ENCODE data around the gene TMEM59.

Gene TMEM59

GRCh38 chr1:54012008-54012325, 41.0 kb downstream of the TMEM59 start:
- H3K4me3 ChIP-seq (ENCODE audit: control insufficient read depth, low read depth, low read length) = no peak overlapping the region
- DNase-seq (ENCODE audit: low read depth) = no peak
- TF ChIP-seq CTCF (IDR thresholded peaks at IDR 0.05; ENCODE audit: control insufficient read depth, insufficient read depth, low read depth, low read length, missing control alignments) = no peak

DNA sequence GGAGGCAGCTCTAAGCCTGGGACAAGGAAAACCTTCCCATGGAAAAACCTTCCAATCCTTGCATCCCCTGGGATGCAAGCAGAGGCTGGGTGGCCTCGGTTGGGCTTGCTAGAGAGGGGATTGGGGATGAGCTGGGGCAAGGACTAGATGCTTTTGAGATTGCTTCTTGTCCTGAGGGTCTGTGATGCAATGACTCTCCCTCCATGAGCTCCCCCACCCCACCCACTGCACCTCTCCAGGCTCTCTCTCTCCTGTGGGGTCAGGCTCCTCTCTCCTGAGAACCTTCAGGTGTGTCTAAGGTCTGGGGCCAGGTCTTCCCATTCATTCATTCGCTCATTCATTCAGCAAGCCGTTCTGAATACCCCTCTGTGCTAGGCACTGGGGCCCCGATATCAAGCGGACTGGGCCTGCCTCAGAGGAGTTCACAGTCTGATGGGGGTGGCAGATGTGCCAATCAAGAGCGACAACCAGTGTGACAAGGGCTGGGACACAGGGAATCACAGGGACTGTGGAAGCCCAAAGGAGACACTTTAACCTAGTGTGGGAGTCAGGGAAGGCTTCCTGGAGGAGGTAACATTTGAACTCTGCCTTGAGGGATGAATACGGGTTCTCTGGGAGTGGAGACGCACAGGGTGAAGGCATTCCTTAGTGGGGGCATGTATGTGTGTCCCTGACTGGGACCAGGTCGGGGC, 41.5 kb downstream of the TMEM59 start:
- H3K4me3 ChIP-seq (ENCODE audit: control insufficient read depth, low read depth, low read length) = no peak overlapping the region
- TF ChIP-seq CTCF (IDR thresholded peaks at IDR 0.05; ENCODE audit: control insufficient read depth, insufficient read depth, low read depth, low read length, missing control alignments) = no peak
- no peak for DNase-seq (ENCODE audit: low read depth)

DNA sequence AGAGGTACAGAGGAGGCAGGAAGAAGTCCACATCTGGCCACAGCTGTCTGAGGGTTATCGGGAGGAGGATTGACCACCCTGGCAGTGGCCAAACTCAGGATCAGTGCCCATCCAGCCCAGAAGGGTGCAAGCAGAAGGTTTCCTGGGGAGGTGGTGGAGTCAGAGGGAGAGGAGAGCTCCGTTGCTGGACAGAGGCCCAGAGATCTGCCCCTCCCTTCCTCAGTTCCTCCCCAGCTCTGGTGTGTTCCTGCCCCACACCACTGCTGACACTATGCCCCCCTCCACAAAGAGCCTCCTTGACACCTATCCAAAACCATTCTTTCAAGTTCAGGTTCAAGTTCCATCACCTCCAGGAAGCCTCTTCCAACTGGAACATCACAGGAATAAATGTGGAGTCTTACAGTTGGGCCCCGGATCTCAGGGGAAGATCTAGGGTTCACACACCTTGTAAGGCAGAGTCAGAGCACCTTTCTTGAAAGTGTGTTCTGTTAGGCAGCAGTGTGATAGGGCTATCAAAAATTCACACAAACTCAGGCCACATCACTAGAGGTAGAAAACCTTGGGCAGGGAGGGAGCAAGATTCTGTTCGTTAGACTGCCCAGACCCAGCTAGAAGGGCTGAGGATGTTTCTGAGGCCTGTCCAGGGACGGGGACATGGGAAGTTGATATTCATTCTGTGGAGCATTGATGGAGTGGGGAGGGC, 42.4 kb downstream of the TMEM59 start:
- no peak overlapping the region for H3K4me3 ChIP-seq (ENCODE audit: control insufficient read depth, low read depth, low read length)
- no peak for DNase-seq (ENCODE audit: low read depth)
- TF ChIP-seq CTCF (IDR thresholded peaks at IDR 0.05; ENCODE audit: control insufficient read depth, insufficient read depth, low read depth, low read length, missing control alignments) = no peak

- TF ChIP-seq CTCF (IDR thresholded peaks at IDR 0.05; ENCODE audit: control insufficient read depth, insufficient read depth, low read depth, low read length, missing control alignments) = no peak
- no peak for DNase-seq (ENCODE audit: low read depth)
- no peak overlapping the region for H3K4me3 ChIP-seq (ENCODE audit: control insufficient read depth, low read depth, low read length)
These were observed 43.6 kb downstream of the TMEM59 start for GRCh38 chr1:54009406-54009805.

GRCh38 chr1:54008876-54009275, 44.1 kb downstream of the TMEM59 start:
- no peak for TF ChIP-seq CTCF (IDR thresholded peaks at IDR 0.05; ENCODE audit: control insufficient read depth, insufficient read depth, low read depth, low read length, missing control alignments)

DNA sequence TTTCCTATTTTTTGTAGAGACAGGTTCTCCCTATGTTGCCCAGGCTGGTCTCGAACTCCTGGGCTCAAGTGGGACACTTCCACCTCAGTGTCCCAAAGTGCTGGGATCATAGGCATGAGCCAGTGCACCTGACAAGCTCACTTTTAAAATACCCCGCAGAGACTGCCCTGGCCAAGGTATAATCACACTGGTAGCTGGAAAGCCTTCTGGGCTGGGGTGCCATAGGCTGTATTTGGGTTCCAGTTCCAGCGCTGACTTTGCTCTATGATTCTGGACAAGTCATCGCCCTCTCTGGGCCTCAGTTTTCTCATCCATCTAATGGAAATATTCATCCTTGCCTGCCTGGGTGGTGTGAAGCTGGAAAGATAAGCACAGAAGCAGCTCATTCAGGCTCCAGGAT, 45.4 kb downstream of the TMEM59 start:
- no peak for TF ChIP-seq CTCF (IDR thresholded peaks at IDR 0.05; ENCODE audit: control insufficient read depth, insufficient read depth, low read depth, low read length, missing control alignments)
- H3K4me3 ChIP-seq (ENCODE audit: control insufficient read depth, low read depth, low read length) = no peak overlapping the region
- no peak for DNase-seq (ENCODE audit: low read depth)

More at GRCh38 chr1:54008876-54009275, 44.1 kb downstream of the TMEM59 start:
- H3K4me3 ChIP-seq (ENCODE audit: control insufficient read depth, low read depth, low read length) = no peak overlapping the region
- DNase-seq (ENCODE audit: low read depth) = no peak
